OCI-LY7 (cell line): Measurements from ENCODE around the gene KCNQ1. TPM values are rescaled to one million over a fixed set of nuclear protein-coding genes. Genes with fewer than 3 reads are reported as not detected.

Experiments
- BruUV-seq: library from RNA; stranded (reverse); fragments of 400-500 nt; replicated peaks from 2 replicates; lab custom pipeline; 2021; lab: Mats Ljungman, UMichigan
- CTCF ChIA-PET: fragments of 300-600 bp; sonication (Branson Sonifier 250); formaldehyde crosslinking; loops from one replicate; lab custom pipeline; 2022; ENCODE audit warnings: antibody characterized with exemption; ENCODE audit not compliant: unreplicated experiment; lab: Charles Lee
- POLR2A ChIA-PET: fragments of 300-600 bp; sonication (Branson Sonifier 250); formaldehyde crosslinking; loops from one replicate; lab custom pipeline; 2022; ENCODE audit warnings: antibody characterized with exemption; lab: Charles Lee
- DNase-seq: peaks from one replicate; pipeline ENCODE4 v3.0.0-alpha.2; 2015; ENCODE audit warnings: low spot score
- H2AFZ ChIP-seq: fragments of 200-600 bp; sonication (generic), shearing (Covaris generic); 2 replicates; pipeline ENCODE4 v1.6.1; 2014; ENCODE audit warnings: mild to moderate bottlenecking, antibody characterized with exemption, low read length, moderate library complexity
- H3K27ac ChIP-seq: fragments of 200-600 bp; sonication (generic); 2 replicates; pipeline ENCODE4 v1.5.1; 2014; ENCODE audit warnings: mixed run types, low read depth, mild to moderate bottlenecking, moderate library complexity, low read length, inconsistent platforms; ENCODE audit not compliant: poor library complexity, severe bottlenecking
- H3K36me3 ChIP-seq: fragments of 200-600 bp; sonication (generic); 2 replicates; pipeline ENCODE4 v1.6.1; 2014; ENCODE audit warnings: mild to moderate bottlenecking, antibody characterized with exemption, low read length, moderate library complexity, mixed read lengths; ENCODE audit not compliant: insufficient read depth
- H3K4me1 ChIP-seq: fragments of 200-600 bp; sonication (generic); 2 replicates; pipeline ENCODE4 v1.5.1; 2014; ENCODE audit warnings: mild to moderate bottlenecking, low read length; ENCODE audit not compliant: insufficient read depth, poor library complexity, severe bottlenecking
- H3K4me2 ChIP-seq: fragments of 200-600 bp; sonication (generic); 2 replicates; pipeline ENCODE4 v1.6.1; 2014; ENCODE audit warnings: mild to moderate bottlenecking, low read length
- H3K4me3 ChIP-seq: fragments of 200-600 bp; sonication (generic); 2 replicates; pipeline ENCODE4 v1.5.1; 2014; ENCODE audit warnings: mild to moderate bottlenecking, low read depth, low read length; ENCODE audit not compliant: poor library complexity, severe bottlenecking
- H3K79me2 ChIP-seq: fragments of 200-600 bp; sonication (generic); 2 replicates; pipeline ENCODE4 v1.6.1; 2016; ENCODE audit warnings: low read depth, mild to moderate bottlenecking, low read length, moderate library complexity, mixed read lengths; ENCODE audit not compliant: insufficient read depth
- H3K9me2 ChIP-seq: fragments of 200-600 bp; sonication (generic); 2 replicates; pipeline ENCODE4 v1.6.1; 2016; ENCODE audit warnings: mild to moderate bottlenecking, low read length, mixed read lengths; ENCODE audit not compliant: insufficient read depth
- H3K9me3 ChIP-seq: fragments of 200-600 bp; sonication (generic); 2 replicates; pipeline ENCODE4 v1.6.1; 2014; ENCODE audit warnings: mild to moderate bottlenecking, mixed run types, low read length, mixed read lengths
- H4K20me1 ChIP-seq: fragments of 200-600 bp; sonication (generic); 2 replicates; pipeline ENCODE4 v1.6.1; 2014; ENCODE audit warnings: mild to moderate bottlenecking, antibody characterized with exemption, low read length, moderate library complexity, mixed read lengths; ENCODE audit not compliant: insufficient read depth
- CTCF ChIP-seq: fragments of 200-600 bp; sonication (generic); conservative IDR thresholded peaks from 2 replicates; pipeline ENCODE4 v1.5.1; 2014; ENCODE audit warnings: mild to moderate bottlenecking, antibody characterized with exemption, low read length, moderate library complexity, mixed read lengths
- EZH2phosphoT487 ChIP-seq: fragments of 200-600 bp; sonication (generic); IDR thresholded peaks from 2 replicates; pipeline ENCODE4 v1.6.1; 2018; ENCODE audit warnings: low read depth, borderline replicate concordance, mild to moderate bottlenecking, mixed run types, antibody characterized with exemption, low read length, moderate library complexity, mixed read lengths
- intact Hi-C: fragments of 100-400 bp; cut with micrococcal nuclease; formaldehyde crosslinking; loops from one replicate; pipeline ENCODE4 v1.10.0; 2022; ENCODE audit not compliant: unreplicated experiment
- total RNA-seq, 2 experiments: library from RNA; depleted of rRNA in 1 of 2; stranded (reverse); fragments of >200 nt in 1 of 2; shearing (Covaris generic) in 1 of 2; gene quantifications; 2 replicates each; pipeline ENCODE4 v1.2.3, GENCODE V29; 2014 to 2022

Gene KCNQ1
- total RNA-seq, 2 experiments from 2014 or later, result 0.22 to 1.3 TPM

- CTCF ChIA-PET, result no interaction called here
- Histone ChIP-seq H3K27ac (no peak overlapping the region), H3K4me3 (no peak overlapping the region), H2AFZ (no peak overlapping the region), H3K9me3 (no peaks in the 10 kb centered on the region), H3K79me2 (no peaks in the 10 kb centered on the region), H3K4me2 (no peak overlapping the region), H4K20me1 (no peaks in the 10 kb centered on the region), H3K36me3 (no peaks in the 10 kb centered on the region), H3K4me1 (peaks cover 19% of the 10 kb centered on the region), H3K9me2 (no peaks in the 10 kb centered on the region)
- POLR2A ChIA-PET, result no interaction called here
- no TSS peak for BruUV-seq
- TF ChIP-seq EZH2phosphoT487, result no peak
- TF ChIP-seq CTCF, result no peak
- intact Hi-C loops, result no loop called here
- DNase-seq, result no peak
Measured at GRCh38 chr11:2442589-2442988, 2.2 kb upstream of the KCNQ1 start.

- CTCF ChIA-PET, result no interaction called here
- Histone ChIP-seq H2AFZ (no peak overlapping the region), H4K20me1 (no peaks in the 10 kb centered on the region), H3K9me2 (no peaks in the 10 kb centered on the region), H3K27ac (no peak overlapping the region), H3K36me3 (no peaks in the 10 kb centered on the region), H3K9me3 (no peaks in the 10 kb centered on the region), H3K4me2 (no peak overlapping the region), H3K79me2 (no peaks in the 10 kb centered on the region), H3K4me1 (peaks cover 21% of the 10 kb centered on the region), H3K4me3 (no peak overlapping the region)
- POLR2A ChIA-PET, result no interaction called here
- TF ChIP-seq EZH2phosphoT487, result no peak
- no peak for TF ChIP-seq CTCF
- intact Hi-C loops, result no loop called here
- DNase-seq, result no peak
- BruUV-seq, result no TSS peak
Measured at GRCh38 chr11:2443406-2443805, 1.4 kb upstream of the KCNQ1 start.

- BruUV-seq, result no TSS peak
- TF ChIP-seq CTCF (no peak), EZH2phosphoT487 (no peak)
- Histone ChIP-seq H3K9me2 (no peaks in the 10 kb centered on the region), H3K79me2 (no peaks in the 10 kb centered on the region), H3K27ac (no peak within 1 kb of the TSS), H3K4me3 (peak within 1 kb of the TSS; percentile 18), H2AFZ (no peak within 1 kb of the TSS), H3K4me1 (peaks cover 21% of the 10 kb centered on the region), H3K36me3 (no peaks in the 10 kb centered on the region), H3K4me2 (peak within 1 kb of the TSS; percentile 42; the same call in 1 of the 2 replicates), H4K20me1 (no peaks in the 10 kb centered on the region), H3K9me3 (no peaks in the 10 kb centered on the region)
- ChIA-PET POLR2A (no interaction called here), CTCF (no interaction called here)
- intact Hi-C loops, result no loop called here
- peak; percentile 69 for DNase-seq
Measured at GRCh38 chr11:2443881-2444820, 657 bp upstream of the KCNQ1 start, which contains the start of gene TRPM5. TRPM5 (minus strand) TSS chr11:2444514; CDS start chr11:2423036, 21,478 bp downstream.
